ENCODE results near the gene CERK. TPM values are rescaled to one million over a fixed set of nuclear protein-coding genes. Genes with fewer than 3 reads are reported as not detected.

Gene CERK
- total RNA-seq, 1 experiment from 2014 or later = 30.1 TPM

GRCh38 chr22:46754826-46755225, 16.8 kb upstream of the CERK start:
- no peak overlapping the region for H3K4me3 ChIP-seq
- peaks cover 3% of the 10 kb centered on the region; the same call in 1 of the 2 replicates for H3K36me3 ChIP-seq
- no peaks in the 10 kb centered on the region for H3K27me3 ChIP-seq
- DNase-seq = no peak
- peaks cover 6% of the 10 kb centered on the region; the same call in 1 of the 2 replicates for H3K9me3 ChIP-seq

- Histone ChIP-seq H3K4me3 (no peak overlapping the region), H3K36me3 (peaks cover 3% of the 10 kb centered on the region; the same call in 1 of the 2 replicates)
These were observed 16.2 kb upstream of the CERK start for GRCh38 chr22:46754110-46754799.

GRCh38 chr22:46753761-46754109, 15.7 kb upstream of the CERK start:
- H3K4me3 ChIP-seq = no peak overlapping the region
- no peak for DNase-seq
- H3K27me3 ChIP-seq = no peaks in the 10 kb centered on the region

More at GRCh38 chr22:46754110-46754799, 16.2 kb upstream of the CERK start:
- Histone ChIP-seq H3K9me3 (peaks cover 6% of the 10 kb centered on the region; the same call in 1 of the 2 replicates), H3K27me3 (no peaks in the 10 kb centered on the region)
- DNase-seq = peak; percentile 96

GRCh38 chr22:46753360-46753759, 15.3 kb upstream of the CERK start:
- Histone ChIP-seq H3K27me3 (no peaks in the 10 kb centered on the region), H3K4me3 (no peak overlapping the region), H3K9me3 (peaks cover 6% of the 10 kb centered on the region; the same call in 1 of the 2 replicates), H3K36me3 (peaks cover 3% of the 10 kb centered on the region; the same call in 1 of the 2 replicates)
- DNase-seq = no peak

More at GRCh38 chr22:46753761-46754109, 15.7 kb upstream of the CERK start:
- Histone ChIP-seq H3K36me3 (peaks cover 3% of the 10 kb centered on the region; the same call in 1 of the 2 replicates), H3K9me3 (peaks cover 6% of the 10 kb centered on the region; the same call in 1 of the 2 replicates)

DNA sequence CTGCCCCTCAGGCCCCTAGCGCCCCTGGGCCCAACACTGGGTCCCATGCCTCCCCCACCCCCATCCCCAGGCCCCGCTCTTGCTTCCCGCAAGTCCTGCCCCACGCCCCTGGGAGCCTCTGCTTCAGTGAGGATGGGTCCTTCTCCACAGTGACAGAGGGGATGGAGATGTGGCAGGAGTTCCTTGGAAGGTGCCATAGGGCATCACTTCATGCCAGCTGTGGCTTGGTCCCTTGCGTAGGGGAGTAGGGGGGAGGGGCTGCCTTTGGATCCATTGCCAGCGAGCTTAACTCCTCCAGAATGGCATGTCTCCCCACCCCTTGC, 14.9 kb upstream of the CERK start:
- no peak for DNase-seq
- Histone ChIP-seq H3K9me3 (peaks cover 6% of the 10 kb centered on the region; the same call in 1 of the 2 replicates), H3K36me3 (peaks cover 3% of the 10 kb centered on the region; the same call in 1 of the 2 replicates), H3K27me3 (no peaks in the 10 kb centered on the region), H3K4me3 (no peak overlapping the region)

- DNase-seq = no peak
- no peak overlapping the region for H3K4me3 ChIP-seq
- peaks cover 3% of the 10 kb centered on the region; the same call in 1 of the 2 replicates for H3K36me3 ChIP-seq
- peaks cover 6% of the 10 kb centered on the region; the same call in 1 of the 2 replicates for H3K9me3 ChIP-seq
- H3K27me3 ChIP-seq = no peaks in the 10 kb centered on the region
These were observed 14.4 kb upstream of the CERK start for GRCh38 chr22:46752286-46752987.

DNA sequence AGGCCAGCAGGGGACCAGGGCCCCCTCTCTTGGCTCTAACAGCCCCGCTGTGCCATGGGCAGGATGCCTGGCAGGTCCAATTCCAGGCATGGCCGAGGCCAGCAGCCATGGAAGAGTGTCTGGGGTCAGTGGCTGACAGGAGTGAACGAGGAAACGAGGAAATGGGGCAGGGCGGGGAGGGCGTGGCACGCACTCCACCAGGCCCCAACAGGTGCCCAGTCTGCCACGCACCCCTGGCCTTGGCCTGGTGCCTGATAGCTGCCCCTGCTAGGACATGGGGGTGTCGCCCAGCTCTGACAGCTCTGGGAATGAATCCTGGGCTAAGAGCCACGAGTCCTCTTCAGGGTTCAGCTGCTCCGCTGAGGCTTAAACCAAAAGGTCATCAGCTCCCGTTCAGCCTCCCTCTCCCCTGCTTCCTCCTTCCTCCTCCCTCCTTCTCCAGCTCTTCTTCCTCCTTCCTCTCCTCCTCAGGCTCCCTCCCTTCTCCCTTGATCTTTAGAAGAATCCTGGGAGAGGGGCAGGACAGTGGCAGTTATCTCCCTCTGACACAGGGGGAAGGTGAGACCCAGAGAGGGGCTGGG, 12.9 kb upstream of the CERK start:
- H3K9me3 ChIP-seq = peaks cover under 1% of the 10 kb centered on the region; the same call in 1 of the 2 replicates
- H3K36me3 ChIP-seq = no peaks in the 10 kb centered on the region
- H3K4me3 ChIP-seq = no peak overlapping the region
- no peak for DNase-seq
- H3K27me3 ChIP-seq = no peaks in the 10 kb centered on the region

GRCh38 chr22:46750530-46750800, 12.4 kb upstream of the CERK start:
- no peaks in the 10 kb centered on the region for H3K9me3 ChIP-seq
- no peak overlapping the region for H3K4me3 ChIP-seq
- no peak for DNase-seq
- no peaks in the 10 kb centered on the region for H3K36me3 ChIP-seq
- H3K27me3 ChIP-seq = no peaks in the 10 kb centered on the region

DNA sequence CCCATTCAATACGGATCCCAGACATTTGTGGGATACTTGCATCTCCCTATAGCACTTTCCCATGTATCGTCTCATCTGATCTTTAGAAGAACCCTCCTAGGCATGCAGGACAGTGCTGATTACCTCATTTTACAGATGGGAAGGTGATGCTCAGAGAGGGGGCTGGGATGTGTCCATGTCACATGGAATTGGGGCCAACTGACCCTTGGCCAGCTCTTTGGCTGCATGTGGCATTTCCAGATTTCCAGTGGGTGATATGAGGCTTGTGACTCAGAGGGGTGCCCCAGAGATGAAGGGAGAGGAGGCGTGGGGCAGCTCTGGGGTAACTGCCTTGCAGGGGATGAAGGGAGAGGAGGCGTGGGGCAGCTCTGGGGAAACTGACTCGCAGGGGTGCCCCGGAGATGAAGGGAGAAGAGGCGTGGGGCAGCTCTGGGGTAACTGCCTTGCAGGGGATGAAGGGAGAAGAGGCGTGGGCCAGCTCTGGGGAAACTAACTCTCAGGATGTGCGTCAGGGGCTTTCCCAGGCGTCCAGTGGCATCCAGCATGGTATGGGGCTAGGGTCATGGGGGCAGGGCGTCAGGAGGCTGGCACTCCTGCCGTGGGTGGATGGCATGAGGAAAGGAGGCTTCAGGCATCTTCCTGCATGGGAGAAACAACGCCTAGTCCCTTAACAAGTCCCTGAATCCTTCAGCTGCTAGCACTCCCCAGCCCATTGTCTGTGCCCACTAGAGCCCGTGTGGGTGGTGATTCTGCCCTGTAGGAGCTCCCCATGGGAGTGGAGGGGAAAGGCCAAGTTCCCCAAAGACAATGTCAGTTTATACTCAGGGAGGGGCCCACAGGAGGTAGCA, 11.9 kb upstream of the CERK start:
- no peaks in the 10 kb centered on the region for H3K9me3 ChIP-seq
- H3K36me3 ChIP-seq = no peaks in the 10 kb centered on the region
- H3K27me3 ChIP-seq = no peaks in the 10 kb centered on the region
- no peak overlapping the region for H3K4me3 ChIP-seq
- no peak for DNase-seq

GRCh38 chr22:46748908-46749675, 11.0 kb upstream of the CERK start:
- peak; percentile 61 for DNase-seq
- no peaks in the 10 kb centered on the region for H3K27me3 ChIP-seq
- no peak overlapping the region for H3K4me3 ChIP-seq
- no peaks in the 10 kb centered on the region for H3K9me3 ChIP-seq
- no peaks in the 10 kb centered on the region for H3K36me3 ChIP-seq

DNA sequence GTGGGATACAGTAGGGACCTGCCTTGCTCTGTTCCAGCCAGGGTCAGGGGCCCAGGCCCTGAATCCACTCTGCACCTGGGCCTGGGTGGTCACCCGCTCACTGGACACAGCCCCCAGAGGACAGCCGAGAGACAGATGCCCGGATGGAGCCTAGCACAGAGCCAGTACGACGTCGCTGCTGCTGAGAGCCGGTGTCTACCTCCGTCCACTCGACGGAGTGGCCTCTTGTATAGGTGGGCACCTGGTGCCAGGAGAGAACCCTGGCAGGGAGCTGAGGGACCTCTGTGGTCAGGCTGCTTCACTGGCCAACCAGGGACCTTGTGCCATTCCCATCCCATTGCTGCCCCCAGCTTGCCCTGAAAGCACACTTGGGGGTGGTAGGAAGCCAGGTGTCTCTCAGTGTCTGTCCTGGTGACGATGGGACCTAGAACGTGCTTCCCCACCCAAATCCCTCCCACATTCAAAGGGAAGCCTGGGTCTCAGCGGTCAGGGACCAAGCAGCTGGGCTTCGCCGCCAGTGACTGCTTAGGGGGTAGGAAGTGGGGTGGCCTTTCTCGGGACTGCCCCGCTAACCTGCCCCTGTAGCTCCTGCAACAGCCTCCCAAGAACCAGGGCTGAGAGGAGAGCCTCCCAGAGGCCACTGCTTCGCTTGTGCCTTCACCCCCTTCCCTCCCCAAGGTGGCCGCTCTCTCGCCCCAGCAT, 10.3 kb upstream of the CERK start:
- H3K36me3 ChIP-seq = no peaks in the 10 kb centered on the region
- no peaks in the 10 kb centered on the region for H3K27me3 ChIP-seq
- no peaks in the 10 kb centered on the region for H3K9me3 ChIP-seq
- H3K4me3 ChIP-seq = no peak overlapping the region
- DNase-seq = no peak

DNA sequence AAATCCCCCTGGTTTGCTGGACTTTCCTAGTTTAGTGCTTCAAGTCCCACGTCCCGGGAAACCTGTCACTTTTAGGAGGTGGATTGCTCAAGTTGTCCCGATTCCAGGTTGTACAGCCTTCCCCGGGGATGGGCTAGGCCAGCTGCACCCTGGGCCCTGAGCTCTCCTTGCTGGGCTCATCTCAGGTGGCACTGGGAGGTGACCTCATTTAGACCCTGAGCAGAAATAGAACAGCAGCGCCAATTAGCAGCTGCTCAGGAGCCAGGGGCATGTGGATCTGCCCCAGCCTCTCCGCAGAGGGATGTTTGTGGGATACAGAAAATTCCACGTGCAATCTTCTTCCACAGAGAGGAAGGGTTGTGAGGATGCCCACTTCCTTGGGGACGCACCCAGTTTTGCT, 9.6 kb upstream of the CERK start:
- DNase-seq = no peak
- no peak overlapping the region for H3K4me3 ChIP-seq
- H3K36me3 ChIP-seq = no peaks in the 10 kb centered on the region

GRCh38 chr22:46746620-46747019, 8.6 kb upstream of the CERK start:
- Histone ChIP-seq H3K4me3 (no peak overlapping the region), H3K36me3 (no peaks in the 10 kb centered on the region), H3K9me3 (no peaks in the 10 kb centered on the region), H3K27me3 (no peaks in the 10 kb centered on the region)
- no peak for DNase-seq

More for the DNA sequence above, 9.6 kb upstream of the CERK start:
- Histone ChIP-seq H3K27me3 (no peaks in the 10 kb centered on the region), H3K9me3 (no peaks in the 10 kb centered on the region)

DNA sequence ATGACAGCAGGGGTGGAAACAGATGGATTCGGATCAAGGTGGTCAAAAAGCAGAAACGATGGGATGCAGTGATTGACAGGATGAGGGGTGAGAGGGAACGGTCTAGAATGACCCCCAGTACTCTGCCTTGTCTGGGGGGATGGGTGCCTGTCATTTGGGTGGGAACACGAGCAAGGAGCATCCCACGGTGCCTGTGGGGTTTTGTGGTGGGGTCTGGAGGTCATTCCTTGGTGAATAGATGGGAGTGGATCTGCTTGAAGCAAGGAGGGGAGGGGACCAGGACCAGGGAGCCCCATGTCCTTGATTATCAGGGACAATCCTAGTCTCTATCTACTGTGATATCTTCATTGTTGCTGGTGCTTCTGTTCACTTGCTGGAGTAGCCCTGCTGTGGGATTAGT, 8.1 kb upstream of the CERK start:
- no peak for DNase-seq
- no peaks in the 10 kb centered on the region for H3K9me3 ChIP-seq
- no peak overlapping the region for H3K4me3 ChIP-seq
- H3K27me3 ChIP-seq = no peaks in the 10 kb centered on the region
- H3K36me3 ChIP-seq = no peaks in the 10 kb centered on the region

GRCh38 chr22:46744581-46744980, 6.5 kb upstream of the CERK start:
- DNase-seq = no peak
- Histone ChIP-seq H3K27me3 (no peaks in the 10 kb centered on the region), H3K9me3 (no peaks in the 10 kb centered on the region), H3K4me3 (no peak overlapping the region), H3K36me3 (no peaks in the 10 kb centered on the region)

Data from MG63 (cell line).